Measurements from ENCODE around the gene RAD51.

RAD51 gene

DNA sequence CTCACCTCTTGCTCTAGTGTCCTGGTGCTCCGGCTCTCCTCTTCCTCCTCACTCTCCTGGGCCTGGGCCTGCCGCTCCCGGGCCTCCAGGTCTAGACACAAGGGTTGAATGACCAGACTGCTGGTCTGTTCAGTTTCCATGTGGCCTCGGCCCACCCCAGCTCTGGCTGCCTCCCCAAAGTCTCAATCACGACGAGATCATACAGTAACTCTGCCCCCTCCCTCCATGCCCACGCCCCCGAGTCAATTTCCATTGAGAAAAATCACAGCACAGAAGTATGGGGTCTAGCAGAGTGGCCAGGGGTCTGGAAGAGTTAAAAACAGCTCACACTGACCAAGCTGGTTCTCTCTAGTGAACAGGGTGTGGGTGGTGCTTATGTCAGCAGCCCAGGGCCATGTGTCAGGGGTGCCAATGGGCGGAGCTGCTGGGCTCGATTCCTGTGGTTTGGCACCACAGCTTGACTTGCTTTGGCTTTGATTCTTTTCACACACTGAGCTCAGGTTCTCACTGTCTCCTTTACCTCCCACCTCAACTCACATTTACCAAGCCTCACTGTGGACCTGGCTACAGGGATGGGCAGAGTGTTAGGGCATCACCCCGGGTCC, 81.7 kb downstream of the RAD51 start:
- Histone ChIP-seq H3K9me3 (ENCODE audit: control insufficient read depth, insufficient read depth, low read length) (no peaks in the 10 kb centered on the region), H3K27ac (ENCODE audit: low read length) (no peak overlapping the region)
- no peak for DNase-seq (ENCODE audit: low read depth, low spot score)

More for the DNA sequence above, 81.7 kb downstream of the RAD51 start:
- Histone ChIP-seq H3K4me3 (ENCODE audit: low read length) (no peak overlapping the region), H3K27me3 (ENCODE audit: control insufficient read depth, insufficient read depth, low read length) (no peaks in the 10 kb centered on the region), H3K4me1 (ENCODE audit: control insufficient read depth, insufficient read depth, low read length) (no peaks in the 10 kb centered on the region), H3K36me3 (ENCODE audit: control insufficient read depth, insufficient read depth, low read length) (peaks cover 10% of the 10 kb centered on the region; the same call in 1 of the 2 replicates)
- no CpG with 5 or more reads among the region's 11 CpGs for WGBS (ENCODE audit: insufficient coverage, insufficient read length)

All from iPS DF 6.9 (cell line).